C4-2B (cell line): Measurements from ENCODE around the gene ELL.

Experiments
- CTCF ChIP-seq: fragments of 450-650 bp; conservative IDR thresholded peaks from 2 replicates; pipeline ENCODE4 v1.5.1; 2017; ENCODE audit warnings: mild to moderate bottlenecking
- ZFX ChIP-seq: fragments of 450-650 bp; IDR thresholded peaks from 2 replicates; pipeline ENCODE4 v1.6.1; 2017

GRCh38 chr19:18490728-18491127 lies 31.1 kb downstream of the ELL start:
- TF ChIP-seq CTCF (no peak), ZFX (no peak)
